HG03095 (cell line): ENCODE results near the gene P2RY6.

Source experiments
- ATAC-seq: cut with Tn5 transposase; IDR thresholded peaks from one replicate; pipeline ENCODE4 v1.9.1; 2021; ENCODE audit warnings: moderate library complexity; ENCODE audit not compliant: unreplicated experiment

Gene P2RY6

DNA sequence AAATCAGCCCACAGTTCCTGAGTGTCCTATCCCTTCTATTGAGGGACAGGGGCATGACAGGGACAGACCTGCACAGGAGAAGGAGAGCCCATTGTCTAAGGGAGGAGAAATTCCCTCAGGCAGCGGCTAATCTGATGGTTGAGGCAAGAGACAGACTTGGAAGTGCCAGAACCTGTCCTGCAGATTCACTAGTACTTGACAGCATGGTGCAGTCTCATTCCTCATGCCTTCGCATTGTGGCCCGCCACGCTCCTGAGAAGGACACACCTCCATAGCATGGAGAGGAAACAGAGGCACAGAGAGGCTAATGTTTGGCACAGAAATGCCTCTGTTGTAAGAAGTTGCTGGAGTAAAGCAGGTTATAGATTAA is 3.2 kb downstream of the P2RY6 start:
- no peak for ATAC-seq

DNA sequence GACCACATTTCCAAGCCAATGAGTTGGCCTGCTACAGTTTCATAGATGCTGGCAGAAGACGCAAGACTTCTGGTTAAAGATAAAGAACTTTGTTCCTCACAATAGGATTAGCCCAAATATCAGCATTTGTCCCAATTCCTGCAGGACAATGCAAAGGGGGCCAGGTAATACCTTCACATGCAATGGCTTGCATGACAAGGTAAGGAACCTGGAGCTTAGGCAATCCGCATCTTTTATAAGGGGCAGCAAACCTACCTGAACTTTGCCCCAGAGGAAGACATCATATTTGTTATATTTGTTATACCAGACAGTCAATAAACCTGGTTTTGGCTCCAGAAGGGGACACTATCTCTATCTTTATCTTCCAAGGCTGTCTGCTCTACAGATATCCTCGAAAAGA is 5.3 kb downstream of the P2RY6 start:
- ATAC-seq, result no peak

GRCh38 chr11:73280626-73281025 is 8.5 kb downstream of the P2RY6 start:
- ATAC-seq, result no peak

GRCh38 chr11:73281201-73281741 is 9.1 kb downstream of the P2RY6 start:
- no peak for ATAC-seq

- ATAC-seq, result no peak
These were observed 9.9 kb downstream of the P2RY6 start for GRCh38 chr11:73281796-73282660.

DNA sequence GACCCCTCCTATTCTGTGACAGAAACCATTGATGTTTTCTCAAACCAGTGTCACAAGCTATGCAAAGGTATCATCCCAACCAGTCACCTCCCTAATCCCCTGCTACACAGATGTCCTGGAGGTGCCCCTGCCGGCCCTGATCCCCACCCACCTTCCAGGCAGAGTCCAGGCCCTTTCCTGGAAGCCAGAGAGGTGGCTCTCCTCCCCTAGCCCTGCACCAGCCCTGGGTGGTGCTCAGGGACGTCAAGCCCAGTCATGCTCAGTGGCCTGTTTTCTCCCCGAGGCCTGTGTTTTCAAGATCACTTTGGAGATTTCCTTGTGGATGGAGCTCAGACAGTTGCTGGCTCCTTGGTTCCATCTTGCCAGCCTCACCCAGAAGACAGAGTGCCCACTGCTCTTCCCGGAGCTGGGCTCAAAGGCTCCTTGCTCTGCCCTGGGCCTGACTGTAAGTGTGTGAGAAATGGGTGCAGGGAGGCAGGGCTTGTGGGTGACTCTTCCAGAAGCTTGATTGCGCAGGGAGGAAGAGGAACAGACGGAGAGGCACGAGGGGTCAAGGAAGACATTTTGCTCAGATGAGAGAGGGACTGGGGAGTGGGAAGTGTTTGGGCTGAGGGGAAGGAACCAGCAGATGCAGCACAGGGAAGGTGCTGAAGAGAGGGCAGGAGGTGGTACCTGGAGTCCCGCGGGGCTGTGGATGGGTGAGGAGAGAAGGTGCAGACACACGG is 11.3 kb downstream of the P2RY6 start:
- ATAC-seq, result no peak

DNA sequence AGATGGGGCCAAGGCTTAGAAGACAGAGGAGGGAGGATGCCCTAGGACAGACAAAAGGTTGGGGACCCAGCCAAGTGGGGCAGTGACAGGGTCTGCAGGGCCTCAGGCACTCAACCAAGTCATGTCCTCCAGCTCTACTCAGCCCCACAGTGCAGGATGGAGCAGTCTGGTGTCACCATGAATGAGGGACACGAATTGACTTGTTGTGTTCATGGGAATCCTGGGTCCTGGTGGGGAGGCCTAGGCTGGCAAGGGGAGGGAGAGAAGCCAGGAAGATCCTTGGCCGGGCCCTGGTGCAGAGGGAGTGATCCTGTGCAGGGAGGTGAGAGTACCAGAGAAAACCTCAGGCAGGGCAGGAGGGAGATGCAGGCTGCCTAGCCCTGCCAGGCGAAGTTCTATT is 12.0 kb downstream of the P2RY6 start:
- no peak for ATAC-seq

GRCh38 chr11:73285721-73286120 is 13.6 kb downstream of the P2RY6 start:
- no peak for ATAC-seq

- no peak for ATAC-seq
These were observed 14.2 kb downstream of the P2RY6 start for GRCh38 chr11:73286240-73286810.

- no peak for ATAC-seq
These were observed 15.4 kb downstream of the P2RY6 start for GRCh38 chr11:73287400-73288101.

- no peak for ATAC-seq
These were observed 16.2 kb downstream of the P2RY6 start for GRCh38 chr11:73288192-73288872.

GRCh38 chr11:73288873-73289707 is 17.0 kb downstream of the P2RY6 start:
- peak; percentile 61 for ATAC-seq

- ATAC-seq, result no peak
These were observed 18.4 kb downstream of the P2RY6 start for GRCh38 chr11:73290536-73290935.

DNA sequence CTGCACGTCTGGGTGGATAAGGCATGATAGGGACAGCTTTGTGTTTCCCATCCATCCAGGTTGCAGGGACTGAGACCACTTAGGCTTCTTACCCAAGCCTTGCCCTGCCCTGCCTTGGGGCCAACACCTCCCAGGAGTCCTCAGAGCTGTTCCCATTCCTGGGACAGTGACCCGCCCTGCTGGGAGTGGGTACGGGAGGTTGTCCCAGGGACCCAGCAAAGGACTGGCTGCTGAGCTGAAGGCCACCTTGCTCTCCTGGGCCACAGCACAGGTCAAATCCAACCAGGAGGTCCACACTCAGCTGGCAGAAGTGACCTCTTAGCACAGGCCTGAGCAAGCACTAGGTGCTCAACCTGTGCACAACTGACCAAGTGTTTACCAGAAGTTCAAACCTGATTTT is 19.1 kb downstream of the P2RY6 start:
- ATAC-seq, result no peak

GRCh38 chr11:73291781-73292524 is 19.8 kb downstream of the P2RY6 start:
- ATAC-seq, result no peak

GRCh38 chr11:73292525-73292894 is 20.4 kb downstream of the P2RY6 start:
- ATAC-seq, result no peak

DNA sequence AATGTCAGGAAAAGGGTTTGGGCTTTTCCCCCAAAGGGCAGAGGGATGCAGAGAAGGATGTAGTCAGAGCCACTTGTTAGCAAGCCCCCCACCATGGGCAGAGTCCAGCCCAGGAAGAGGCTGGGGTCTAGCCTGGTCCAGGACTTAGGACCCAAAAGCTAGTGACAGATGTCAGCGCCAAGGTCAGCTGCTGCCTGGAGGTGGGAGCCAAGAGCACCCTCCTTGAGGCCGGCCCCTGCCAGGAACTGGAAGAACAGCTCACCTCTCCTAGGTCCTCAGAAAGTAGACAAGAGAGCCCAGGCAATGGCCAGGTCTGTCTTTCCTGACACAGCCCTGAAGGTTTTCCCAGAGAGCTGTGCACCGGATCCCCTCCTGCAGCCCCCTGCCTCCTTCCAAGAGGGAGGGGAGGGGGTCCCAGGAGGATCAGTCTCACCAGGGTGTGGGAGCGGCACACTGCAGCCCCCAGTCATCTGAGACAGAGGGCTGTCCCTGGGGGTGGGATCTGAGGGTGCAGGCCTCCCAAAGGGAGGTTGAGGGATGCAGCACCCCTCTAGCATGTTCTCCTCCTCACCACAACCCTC is 21.3 kb downstream of the P2RY6 start:
- no peak for ATAC-seq

- ATAC-seq, result no peak
These were observed 22.5 kb downstream of the P2RY6 start for GRCh38 chr11:73294604-73295003.
